Naive B cell (primary cell): ENCODE results near the gene LGALS14. TPM values are rescaled to one million over a fixed set of nuclear protein-coding genes. Genes with fewer than 3 reads are reported as not detected.
"Not testable (repeated sequence)": the region's sequence is repeated elsewhere in the genome, so short reads cannot be mapped to it uniquely, and the experiment has no call there.

Source experiments
- ATAC-seq, 2 donors: fragments of 150-1000 bp; cut with Tn5 transposase; 2 replicates each; pipeline ENCODE4 v1.10.0; 2021; ENCODE audit warnings: low read depth in 2 of 2, mild to moderate bottlenecking in 2 of 2, moderate library complexity in 2 of 2
- DNase-seq: peaks from one replicate; pipeline ENCODE4 v3.0.0; 2022
- H3K27ac Mint-ChIP-seq, 6 donors: one replicate each; pipeline ENCODE4 v1.8.0; 2020 to 2022; ENCODE audit warnings: mild to moderate bottlenecking in 6 of 6, mixed read lengths in 6 of 6, moderate library complexity in 5 of 6, inconsistent platforms in 2 of 6
- H3K27me3 Mint-ChIP-seq, 3 donors: one replicate each; pipeline ENCODE4 v1.8.0; 2021 to 2022; ENCODE audit warnings: mixed read lengths in 3 of 3, mild to moderate bottlenecking in 1 of 3
- H3K36me3 Mint-ChIP-seq, 2 donors: one replicate each; pipeline ENCODE4 v1.8.0; 2020 to 2022; ENCODE audit warnings: mixed read lengths in 2 of 2, inconsistent platforms in 1 of 2, mild to moderate bottlenecking in 1 of 2
- H3K4me1 Mint-ChIP-seq, 3 donors: one replicate each; pipeline ENCODE4 v1.8.0; 2020 to 2022; ENCODE audit warnings: mixed read lengths in 3 of 3, inconsistent platforms in 1 of 3, mild to moderate bottlenecking in 1 of 3, moderate library complexity in 1 of 3
- H3K4me3 Mint-ChIP-seq, 8 donors: one replicate each; pipeline ENCODE4 v1.8.0; 2020 to 2022; ENCODE audit warnings: mild to moderate bottlenecking in 8 of 8, mixed read lengths in 8 of 8, moderate library complexity in 8 of 8, inconsistent platforms in 2 of 8
- H3K9me3 Mint-ChIP-seq, 7 donors: one replicate each; pipeline ENCODE4 v1.8.0; 2020 to 2022; ENCODE audit warnings: mixed read lengths in 7 of 7, mild to moderate bottlenecking in 5 of 7, inconsistent platforms in 2 of 7, moderate library complexity in 1 of 7
- polyA plus RNA-seq, 6 donors: library from polyadenylated mRNA; unstranded; fragments of 300-500 nt; fragmentation: Illumina TruSeq; gene quantifications; one replicate each; pipeline ENCODE4 v1.2.3, GENCODE V29; 2021; ENCODE audit warnings: low read depth in 6 of 6

Gene LGALS14
- polyA plus RNA-seq, 6 donors from 2014 or later = not detected

DNA sequence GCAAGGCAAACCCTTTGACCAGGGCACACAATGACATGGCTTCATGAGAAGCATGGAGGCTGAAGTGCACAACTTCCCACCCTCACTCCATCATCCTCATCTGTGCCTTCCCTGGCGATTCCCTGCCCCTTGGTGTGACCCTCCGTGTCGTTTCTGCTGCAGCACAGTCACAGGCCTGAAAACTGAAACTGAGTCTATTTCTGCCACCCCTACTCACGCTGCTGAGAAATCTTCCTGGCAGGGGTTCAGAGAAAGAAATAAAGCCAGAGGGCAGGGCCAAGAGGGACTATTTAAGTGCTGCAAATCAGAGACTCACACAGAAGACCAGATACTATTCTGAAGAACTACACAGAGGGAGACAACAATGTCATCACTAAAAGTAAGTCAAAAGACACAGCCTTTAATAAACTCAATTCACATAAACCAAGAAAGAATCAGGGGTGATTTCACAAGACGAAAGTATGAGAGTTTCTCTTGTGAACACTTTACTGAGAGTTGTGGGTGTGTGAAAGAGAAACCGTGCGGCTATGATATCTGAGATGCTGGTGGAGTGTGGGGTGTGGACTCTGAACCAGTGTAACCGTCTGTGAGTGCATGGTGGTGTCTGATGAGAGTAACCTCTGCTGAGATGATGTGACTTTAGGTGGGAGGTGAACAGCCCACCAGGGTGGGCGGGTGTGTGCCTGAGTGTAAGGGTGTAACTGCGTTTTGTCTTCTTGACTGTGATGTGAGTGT lies 25.1 kb upstream of the LGALS14 start:
- H3K4me1 Mint-ChIP-seq = no peaks in the 10 kb centered on the region
- DNase-seq (no peak), ATAC-seq (no peak)
- peaks cover 0 to 4% of the 10 kb centered on the region in 2 donors for H3K36me3 Mint-ChIP-seq
- no peaks in the 10 kb centered on the region for H3K9me3 Mint-ChIP-seq
- peaks cover 27 to 67% (median 52%) of the 10 kb centered on the region in 3 donors for H3K27me3 Mint-ChIP-seq
- H3K27ac Mint-ChIP-seq = no peak overlapping the region
- H3K4me3 Mint-ChIP-seq = no peak overlapping the region

DNA sequence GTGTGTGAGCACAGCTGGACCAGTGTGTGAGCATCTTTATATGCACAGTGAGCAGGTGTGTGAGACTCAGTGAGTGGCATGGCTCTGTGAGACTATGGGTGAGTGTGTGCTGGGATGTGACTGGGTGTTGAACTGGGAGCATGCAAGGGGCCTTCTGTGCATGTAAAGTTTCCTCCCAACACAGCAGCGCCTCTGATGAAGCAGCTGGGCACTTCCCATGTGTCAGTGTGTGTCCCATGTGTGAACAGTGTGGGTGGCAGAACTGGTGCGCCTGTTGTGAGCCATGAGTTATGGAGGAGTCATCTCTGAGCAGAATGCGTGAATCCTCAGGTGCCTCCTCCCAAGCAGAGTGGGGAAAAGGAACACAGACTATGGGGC lies 24.5 kb upstream of the LGALS14 start:
- peaks cover 28 to 67% (median 50%) of the 10 kb centered on the region in 3 donors for H3K27me3 Mint-ChIP-seq
- peaks cover 0 to 4% of the 10 kb centered on the region in 2 donors for H3K36me3 Mint-ChIP-seq
- no peak for ATAC-seq
- no peak overlapping the region for H3K27ac Mint-ChIP-seq
- no peak for DNase-seq
- H3K9me3 Mint-ChIP-seq = no peaks in the 10 kb centered on the region
- H3K4me3 Mint-ChIP-seq = no peak overlapping the region
- H3K4me1 Mint-ChIP-seq = no peaks in the 10 kb centered on the region

- Mint-ChIP-seq H3K4me1 (no peaks in the 10 kb centered on the region), H3K4me3 (no peak overlapping the region), H3K9me3 (no peaks in the 10 kb centered on the region), H3K27ac (no peak overlapping the region), H3K36me3 (peaks cover 0 to 4% of the 10 kb centered on the region in 2 donors), H3K27me3 (peaks cover 21 to 65% (median 48%) of the 10 kb centered on the region in 3 donors)
- no peak for DNase-seq
- no peak for ATAC-seq
Observed at GRCh38 chr19:39680593-39680992, 23.7 kb upstream of the LGALS14 start.

- ATAC-seq (no peak), DNase-seq (no peak)
- no peaks in the 10 kb centered on the region for H3K9me3 Mint-ChIP-seq
- H3K4me1 Mint-ChIP-seq = no peaks in the 10 kb centered on the region
- peaks cover 0 to 4% of the 10 kb centered on the region in 2 donors for H3K36me3 Mint-ChIP-seq
- no peak overlapping the region for H3K27ac Mint-ChIP-seq
- peaks cover 21 to 66% (median 44%) of the 10 kb centered on the region in 3 donors for H3K27me3 Mint-ChIP-seq
- H3K4me3 Mint-ChIP-seq = no peak overlapping the region
Observed at GRCh38 chr19:39681416-39681815, 22.9 kb upstream of the LGALS14 start.

DNA sequence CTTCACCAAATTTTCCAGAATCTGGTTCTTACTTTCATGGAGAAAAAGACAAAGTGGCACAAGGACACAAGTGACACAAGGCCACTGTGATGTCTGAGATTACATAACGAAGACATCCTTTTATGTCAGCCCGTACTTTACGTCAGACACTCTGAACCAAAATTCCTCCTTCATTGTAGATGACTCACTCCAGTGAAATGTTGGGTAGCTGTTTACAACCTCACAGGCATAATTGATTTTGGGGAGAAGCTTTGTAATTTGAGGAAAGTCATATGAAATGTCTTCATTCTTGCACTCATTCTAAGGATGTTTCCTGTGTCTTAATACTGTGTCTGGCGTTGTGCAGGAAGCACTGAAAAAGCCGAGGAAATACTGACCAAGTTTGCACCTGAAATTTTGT lies 20.0 kb upstream of the LGALS14 start:
- Mint-ChIP-seq H3K36me3 (no peaks in the 10 kb centered on the region), H3K9me3 (peaks cover 0 to 4% (median 0%) of the 10 kb centered on the region in 7 donors), H3K4me1 (no peaks in the 10 kb centered on the region), H3K27ac (no peak overlapping the region), H3K27me3 (peaks cover 17 to 59% (median 38%) of the 10 kb centered on the region in 3 donors), H3K4me3 (no peak overlapping the region)
- no peak for ATAC-seq
- no peak for DNase-seq

GRCh38 chr19:39686739-39687138 lies 17.5 kb upstream of the LGALS14 start:
- no peak overlapping the region for H3K4me3 Mint-ChIP-seq
- peaks cover 20 to 55% (median 43%) of the 10 kb centered on the region in 3 donors for H3K27me3 Mint-ChIP-seq
- H3K27ac Mint-ChIP-seq = no peak overlapping the region
- DNase-seq = no peak
- H3K9me3 Mint-ChIP-seq = peaks cover 0 to 6% (median 0%) of the 10 kb centered on the region in 7 donors
- H3K36me3 Mint-ChIP-seq = no peaks in the 10 kb centered on the region
- no peaks in the 10 kb centered on the region for H3K4me1 Mint-ChIP-seq
- no peak for ATAC-seq

- H3K9me3 Mint-ChIP-seq, DNase-seq, ATAC-seq, H3K27ac Mint-ChIP-seq, H3K4me1 Mint-ChIP-seq, H3K36me3 Mint-ChIP-seq, H3K4me3 Mint-ChIP-seq: not testable (repeated sequence)
- peaks cover 27 to 55% (median 54%) of the 10 kb centered on the region in 3 donors for H3K27me3 Mint-ChIP-seq
Observed at GRCh38 chr19:39688637-39689036, 15.6 kb upstream of the LGALS14 start.

DNA sequence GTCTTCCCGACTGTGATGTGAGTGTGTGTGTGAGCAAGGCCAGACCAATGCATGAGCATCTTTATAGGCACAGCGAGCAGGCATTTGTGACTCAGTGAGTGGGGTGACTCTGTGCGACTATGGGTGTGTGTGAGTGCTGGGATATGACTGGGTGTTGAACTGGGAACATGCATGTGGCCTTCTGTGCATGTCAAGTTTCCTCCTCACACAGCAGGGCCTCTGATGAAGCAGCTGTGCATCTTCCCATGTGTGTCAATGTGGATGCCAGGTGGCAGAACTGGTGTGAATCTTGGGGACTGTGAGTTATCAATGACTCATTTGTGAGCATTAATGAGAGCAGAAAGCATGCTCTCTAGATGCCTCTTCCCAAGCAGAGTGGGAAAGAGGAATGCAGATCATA lies 12.1 kb upstream of the LGALS14 start:
- ATAC-seq = no peak
- no peaks in the 10 kb centered on the region for H3K4me1 Mint-ChIP-seq
- no peak overlapping the region for H3K4me3 Mint-ChIP-seq
- H3K27me3 Mint-ChIP-seq = peaks cover 34 to 79% (median 62%) of the 10 kb centered on the region in 3 donors
- peak overlapping the region in 1 of 6 donors; percentile 1 for H3K27ac Mint-ChIP-seq
- peaks cover 0 to 6% (median 2%) of the 10 kb centered on the region in 7 donors for H3K9me3 Mint-ChIP-seq
- no peak for DNase-seq
- no peaks in the 10 kb centered on the region for H3K36me3 Mint-ChIP-seq

DNA sequence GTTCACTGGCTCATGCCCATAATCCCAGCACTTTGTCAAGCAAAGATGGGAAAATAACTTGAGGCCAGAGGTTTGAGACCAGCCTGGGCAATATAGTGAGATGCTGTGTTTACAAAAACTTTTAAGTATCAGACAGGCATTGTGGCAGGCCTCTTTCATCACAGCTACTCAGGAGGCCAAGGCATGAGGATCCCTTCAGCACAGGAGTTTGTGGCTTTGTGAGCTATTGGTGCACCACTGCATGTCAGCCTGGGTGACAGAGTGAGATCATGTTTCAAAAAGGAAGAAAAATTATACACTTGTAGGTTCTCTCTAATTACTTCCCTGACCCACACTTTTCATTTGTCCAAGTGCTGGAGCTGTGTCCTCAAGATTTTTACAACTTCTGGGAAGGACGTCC lies 11.5 kb upstream of the LGALS14 start:
- Mint-ChIP-seq H3K27me3 (peaks cover 40 to 79% (median 68%) of the 10 kb centered on the region in 3 donors), H3K36me3 (no peaks in the 10 kb centered on the region), H3K27ac (no peak overlapping the region), H3K4me3 (no peak overlapping the region), H3K9me3 (peaks cover 0 to 6% (median 2%) of the 10 kb centered on the region in 7 donors), H3K4me1 (no peaks in the 10 kb centered on the region)
- DNase-seq = no peak
- no peak for ATAC-seq

- Mint-ChIP-seq H3K36me3 (no peaks in the 10 kb centered on the region), H3K9me3 (peaks cover 0 to 2% (median 0%) of the 10 kb centered on the region in 7 donors), H3K4me1 (no peaks in the 10 kb centered on the region), H3K4me3 (no peak overlapping the region), H3K27me3 (peaks cover 51 to 83% (median 76%) of the 10 kb centered on the region in 3 donors), H3K27ac (no peak overlapping the region)
- ATAC-seq (no peak), DNase-seq (no peak)
Observed at GRCh38 chr19:39695759-39696158, 8.5 kb upstream of the LGALS14 start.

- Mint-ChIP-seq H3K4me3 (no peak overlapping the region), H3K4me1 (no peaks in the 10 kb centered on the region), H3K9me3 (peaks cover 0 to 2% (median 0%) of the 10 kb centered on the region in 7 donors), H3K27ac (no peak overlapping the region), H3K27me3 (peaks cover 50 to 81% (median 69%) of the 10 kb centered on the region in 3 donors), H3K36me3 (no peaks in the 10 kb centered on the region)
- DNase-seq = no peak
- no peak for ATAC-seq
Observed at GRCh38 chr19:39696387-39696786, 7.9 kb upstream of the LGALS14 start.

DNA sequence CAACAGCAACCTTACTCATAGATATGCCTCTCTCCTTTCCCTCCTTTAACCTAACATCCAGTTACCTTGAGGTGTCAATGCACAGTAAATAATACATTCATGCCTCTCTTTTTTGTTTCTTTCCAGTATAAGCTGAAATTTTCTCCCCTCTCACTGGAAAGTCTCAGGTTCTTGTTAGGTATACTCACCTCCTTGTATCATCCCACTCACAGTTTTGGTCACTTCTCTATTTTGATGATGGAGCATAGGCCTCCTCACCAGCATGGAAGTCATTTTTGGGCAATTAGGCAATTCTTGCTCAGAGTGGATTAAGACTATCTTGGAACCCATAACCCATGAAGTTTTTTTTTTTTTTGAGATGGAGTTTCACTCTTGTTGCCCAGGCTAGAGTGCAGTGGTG lies 5.7 kb upstream of the LGALS14 start:
- H3K27ac Mint-ChIP-seq = no peak overlapping the region
- H3K4me3 Mint-ChIP-seq = no peak overlapping the region
- peaks cover 0 to 3% (median 0%) of the 10 kb centered on the region in 7 donors for H3K9me3 Mint-ChIP-seq
- DNase-seq (no peak), ATAC-seq (no peak)
- H3K36me3 Mint-ChIP-seq = no peaks in the 10 kb centered on the region
- no peaks in the 10 kb centered on the region for H3K4me1 Mint-ChIP-seq
- H3K27me3 Mint-ChIP-seq = peaks cover 46 to 76% (median 61%) of the 10 kb centered on the region in 3 donors

DNA sequence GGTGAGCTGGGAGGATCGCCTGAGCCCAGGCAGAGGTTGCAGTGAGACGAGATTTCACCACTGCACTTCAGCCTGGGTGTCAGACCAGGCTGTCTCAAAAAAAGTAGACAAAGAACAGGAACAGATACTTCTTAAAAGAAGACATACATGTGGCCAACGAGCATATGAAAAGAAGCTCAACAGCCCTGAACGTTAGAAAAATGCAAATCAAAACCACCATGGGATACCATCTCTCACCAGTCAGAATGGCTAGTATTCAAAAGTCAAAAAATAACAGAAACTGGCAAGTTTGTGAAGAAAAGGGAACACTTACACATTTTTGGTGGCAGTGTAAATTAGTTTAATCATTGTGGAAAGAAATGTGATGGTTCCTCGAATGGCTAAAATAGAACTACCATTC lies 3.0 kb upstream of the LGALS14 start:
- Mint-ChIP-seq H3K36me3 (no peaks in the 10 kb centered on the region), H3K27me3 (peaks cover 51 to 65% (median 57%) of the 10 kb centered on the region in 3 donors), H3K27ac (no peak overlapping the region), H3K9me3 (peaks cover 0 to 3% (median 0%) of the 10 kb centered on the region in 7 donors), H3K4me3 (no peak overlapping the region), H3K4me1 (no peaks in the 10 kb centered on the region)
- ATAC-seq (no peak), DNase-seq (no peak)

GRCh38 chr19:39705578-39706188 lies 1.4 kb downstream of the LGALS14 start:
- Mint-ChIP-seq H3K4me3 (no peak overlapping the region), H3K27me3 (peaks cover 26 to 40% (median 36%) of the 10 kb centered on the region in 3 donors), H3K4me1 (no peaks in the 10 kb centered on the region), H3K36me3 (no peaks in the 10 kb centered on the region), H3K9me3 (peaks cover 0 to 3% (median 0%) of the 10 kb centered on the region in 7 donors), H3K27ac (no peak overlapping the region)
- ATAC-seq = no peak
- no peak for DNase-seq
